ENCODE measurements around the gene CPNE9. TPM values are rescaled to one million over a fixed set of nuclear protein-coding genes. Genes with fewer than 3 reads are reported as not detected.
A peak's percentile ranks its signal among the peaks of the same experiment; 100 is the strongest.

Gene CPNE9
- polyA plus RNA-seq, 4 donors = 0.35 to 0.92 TPM; not detected in 2

GRCh38 chr3:9700536-9700935 is 3.1 kb upstream of the CPNE9 start:
- peaks cover 3 to 13% (median 13%) of the 10 kb centered on the region in 3 donors for H3K4me1 ChIP-seq (ENCODE audit: control insufficient read depth in 3 of 3, insufficient read depth in 2 of 3, low read depth in 1 of 3, low read length in 2 of 3)
- FAIRE-seq = no peak
- 90 to 94% (median 92%) methylated on average over 2 of the region's 2 CpGs for WGBS, 3 donors
- H3K4me3 ChIP-seq (ENCODE audit: low read depth in 1 of 3, low read length in 3 of 3) = no peak overlapping the region
- no peak overlapping the region for H3K27ac ChIP-seq (ENCODE audit: low read depth in 1 of 3, low read length in 2 of 3)
- peaks cover 5 to 54% (median 12%) of the 10 kb centered on the region in 3 donors for H3K36me3 ChIP-seq (ENCODE audit: control insufficient read depth in 3 of 3, insufficient read depth in 2 of 3, low read depth in 1 of 3, low read length in 3 of 3)
- H3K27me3 ChIP-seq (ENCODE audit: control insufficient read depth in 3 of 3, insufficient read depth in 3 of 3, low read length in 3 of 3) = peaks cover 0 to 18% (median 0%) of the 10 kb centered on the region in 3 donors
- H3K9me3 ChIP-seq (ENCODE audit: control insufficient read depth in 2 of 2, insufficient read depth in 1 of 2, low read depth in 1 of 2, low read length in 1 of 2) = no peaks in the 10 kb centered on the region
- no peak for DNase-seq

- 88 to 93% (median 93%) methylated on average over 7 of the region's 7 CpGs for WGBS, 3 donors
- no peak overlapping the region for H3K4me3 ChIP-seq (ENCODE audit: low read depth in 1 of 3, low read length in 3 of 3)
- H3K27me3 ChIP-seq (ENCODE audit: control insufficient read depth in 3 of 3, insufficient read depth in 3 of 3, low read length in 3 of 3) = peaks cover 0 to 19% (median 0%) of the 10 kb centered on the region in 3 donors
- no peaks in the 10 kb centered on the region for H3K9me3 ChIP-seq (ENCODE audit: control insufficient read depth in 2 of 2, insufficient read depth in 1 of 2, low read depth in 1 of 2, low read length in 1 of 2)
- DNase-seq (no peak), FAIRE-seq (no peak)
- no peak overlapping the region for H3K27ac ChIP-seq (ENCODE audit: low read depth in 1 of 3, low read length in 2 of 3)
- peaks cover 3 to 13% (median 13%) of the 10 kb centered on the region in 3 donors for H3K4me1 ChIP-seq (ENCODE audit: control insufficient read depth in 3 of 3, insufficient read depth in 2 of 3, low read depth in 1 of 3, low read length in 2 of 3)
- H3K36me3 ChIP-seq (ENCODE audit: control insufficient read depth in 3 of 3, insufficient read depth in 2 of 3, low read depth in 1 of 3, low read length in 3 of 3) = peaks cover 5 to 50% (median 12%) of the 10 kb centered on the region in 3 donors
Observed at GRCh38 chr3:9701006-9701405, 2.6 kb upstream of the CPNE9 start.

GRCh38 chr3:9701711-9702110 is 1.9 kb upstream of the CPNE9 start:
- peaks cover 5 to 43% (median 12%) of the 10 kb centered on the region in 3 donors for H3K36me3 ChIP-seq (ENCODE audit: control insufficient read depth in 3 of 3, insufficient read depth in 2 of 3, low read depth in 1 of 3, low read length in 3 of 3)
- FAIRE-seq (no peak), DNase-seq (no peak)
- H3K4me1 ChIP-seq (ENCODE audit: control insufficient read depth in 3 of 3, insufficient read depth in 2 of 3, low read depth in 1 of 3, low read length in 2 of 3) = peaks cover 3 to 13% (median 13%) of the 10 kb centered on the region in 3 donors
- H3K4me3 ChIP-seq (ENCODE audit: low read depth in 1 of 3, low read length in 3 of 3) = no peak overlapping the region
- no peaks in the 10 kb centered on the region for H3K9me3 ChIP-seq (ENCODE audit: control insufficient read depth in 2 of 2, insufficient read depth in 1 of 2, low read depth in 1 of 2, low read length in 1 of 2)
- H3K27me3 ChIP-seq (ENCODE audit: control insufficient read depth in 3 of 3, insufficient read depth in 3 of 3, low read length in 3 of 3) = peaks cover 0 to 19% (median 0%) of the 10 kb centered on the region in 3 donors
- H3K27ac ChIP-seq (ENCODE audit: low read depth in 1 of 3, low read length in 2 of 3) = no peak overlapping the region
- WGBS, 3 donors = 94 to 98% (median 94%) methylated on average over 10 of the region's 10 CpGs

GRCh38 chr3:9703240-9703639 is 393 bp upstream of the CPNE9 start:
- H3K36me3 ChIP-seq (ENCODE audit: control insufficient read depth in 3 of 3, insufficient read depth in 2 of 3, low read depth in 1 of 3, low read length in 3 of 3) = peaks cover 5 to 27% (median 7%) of the 10 kb centered on the region in 3 donors
- no peaks in the 10 kb centered on the region for H3K9me3 ChIP-seq (ENCODE audit: control insufficient read depth in 2 of 2, insufficient read depth in 1 of 2, low read depth in 1 of 2, low read length in 1 of 2)
- H3K27me3 ChIP-seq (ENCODE audit: control insufficient read depth in 3 of 3, insufficient read depth in 3 of 3, low read length in 3 of 3) = peaks cover 0 to 19% (median 0%) of the 10 kb centered on the region in 3 donors
- FAIRE-seq (no peak), DNase-seq (no peak)
- H3K4me3 ChIP-seq (ENCODE audit: low read depth in 1 of 3, low read length in 3 of 3) = no peak overlapping the region
- H3K4me1 ChIP-seq (ENCODE audit: control insufficient read depth in 3 of 3, insufficient read depth in 2 of 3, low read depth in 1 of 3, low read length in 2 of 3) = peaks cover 3 to 13% (median 13%) of the 10 kb centered on the region in 3 donors
- WGBS, 3 donors = 82 to 91% (median 89%) methylated on average over 4 of the region's 4 CpGs
- H3K27ac ChIP-seq (ENCODE audit: low read depth in 1 of 3, low read length in 2 of 3) = no peak overlapping the region

GRCh38 chr3:9704347-9705322 is 1.0 kb downstream of the CPNE9 start:
- DNase-seq = peak; percentile 18 to 64
- 2% methylated on average over 61 to 62 of the region's 62 CpGs for WGBS, 3 donors

GRCh38 chr3:9710174-9710739 is 6.6 kb downstream of the CPNE9 start:
- Histone ChIP-seq H3K4me1 (ENCODE audit: control insufficient read depth in 3 of 3, insufficient read depth in 2 of 3, low read depth in 1 of 3, low read length in 2 of 3) (peaks cover 0 to under 1% (median 0%) of the 10 kb centered on the region in 3 donors), H3K4me3 (ENCODE audit: low read depth in 1 of 3, low read length in 3 of 3) (no peak overlapping the region), H3K27me3 (ENCODE audit: control insufficient read depth in 3 of 3, insufficient read depth in 3 of 3, low read length in 3 of 3) (peaks cover 0 to 3% (median 0%) of the 10 kb centered on the region in 3 donors), H3K27ac (ENCODE audit: low read depth in 1 of 3, low read length in 2 of 3) (no peak overlapping the region), H3K9me3 (ENCODE audit: control insufficient read depth in 2 of 2, insufficient read depth in 1 of 2, low read depth in 1 of 2, low read length in 1 of 2) (no peaks in the 10 kb centered on the region), H3K36me3 (ENCODE audit: control insufficient read depth in 3 of 3, insufficient read depth in 2 of 3, low read depth in 1 of 3, low read length in 3 of 3) (no peaks in the 10 kb centered on the region)
- FAIRE-seq = no peak
- 72 to 81% (median 76%) methylated on average over 3 of the region's 3 CpGs for WGBS, 3 donors
- no peak for DNase-seq

More at GRCh38 chr3:9704347-9705322, 1.0 kb downstream of the CPNE9 start:
- no peak for FAIRE-seq
- Histone ChIP-seq H3K4me1 (ENCODE audit: control insufficient read depth in 3 of 3, insufficient read depth in 2 of 3, low read depth in 1 of 3, low read length in 2 of 3) (peaks cover 3 to 13% (median 13%) of the 10 kb centered on the region in 3 donors), H3K27ac (ENCODE audit: low read depth in 1 of 3, low read length in 2 of 3) (no peak overlapping the region), H3K4me3 (ENCODE audit: low read depth in 1 of 3, low read length in 3 of 3) (peak overlapping the region in 2 of 3 donors; percentile 19 to 27), H3K9me3 (ENCODE audit: control insufficient read depth in 2 of 2, insufficient read depth in 1 of 2, low read depth in 1 of 2, low read length in 1 of 2) (no peaks in the 10 kb centered on the region), H3K36me3 (ENCODE audit: control insufficient read depth in 3 of 3, insufficient read depth in 2 of 3, low read depth in 1 of 3, low read length in 3 of 3) (peaks cover 3 to 18% (median 5%) of the 10 kb centered on the region in 3 donors), H3K27me3 (ENCODE audit: control insufficient read depth in 3 of 3, insufficient read depth in 3 of 3, low read length in 3 of 3) (peaks cover 0 to 19% (median 0%) of the 10 kb centered on the region in 3 donors)

- FAIRE-seq = no peak
- no peak overlapping the region for H3K4me3 ChIP-seq (ENCODE audit: low read depth in 1 of 3, low read length in 3 of 3)
Observed at GRCh38 chr3:9712415-9712814, 8.8 kb downstream of the CPNE9 start.

GRCh38 chr3:9713142-9713541 is 9.5 kb downstream of the CPNE9 start:
- Histone ChIP-seq H3K4me1 (ENCODE audit: control insufficient read depth in 3 of 3, insufficient read depth in 2 of 3, low read depth in 1 of 3, low read length in 2 of 3) (peaks cover 0 to 8% (median 0%) of the 10 kb centered on the region in 3 donors), H3K4me3 (ENCODE audit: low read depth in 1 of 3, low read length in 3 of 3) (no peak overlapping the region), H3K27me3 (ENCODE audit: control insufficient read depth in 3 of 3, insufficient read depth in 3 of 3, low read length in 3 of 3) (no peaks in the 10 kb centered on the region), H3K27ac (ENCODE audit: low read depth in 1 of 3, low read length in 2 of 3) (no peak overlapping the region), H3K9me3 (ENCODE audit: control insufficient read depth in 2 of 2, insufficient read depth in 1 of 2, low read depth in 1 of 2, low read length in 1 of 2) (no peaks in the 10 kb centered on the region), H3K36me3 (ENCODE audit: control insufficient read depth in 3 of 3, insufficient read depth in 2 of 3, low read depth in 1 of 3, low read length in 3 of 3) (no peaks in the 10 kb centered on the region)
- no peak for DNase-seq
- FAIRE-seq = no peak
- 82 to 86% (median 84%) methylated on average over 4 of the region's 4 CpGs for WGBS, 3 donors

More at GRCh38 chr3:9712415-9712814, 8.8 kb downstream of the CPNE9 start:
- H3K9me3 ChIP-seq (ENCODE audit: control insufficient read depth in 2 of 2, insufficient read depth in 1 of 2, low read depth in 1 of 2, low read length in 1 of 2) = no peaks in the 10 kb centered on the region
- WGBS, 3 donors = 67 to 94% (median 92%) methylated on average over 2 of the region's 2 CpGs
- no peak for DNase-seq
- H3K4me1 ChIP-seq (ENCODE audit: control insufficient read depth in 3 of 3, insufficient read depth in 2 of 3, low read depth in 1 of 3, low read length in 2 of 3) = peaks cover 0 to 8% (median 0%) of the 10 kb centered on the region in 3 donors
- no peak overlapping the region for H3K27ac ChIP-seq (ENCODE audit: low read depth in 1 of 3, low read length in 2 of 3)
- no peaks in the 10 kb centered on the region for H3K27me3 ChIP-seq (ENCODE audit: control insufficient read depth in 3 of 3, insufficient read depth in 3 of 3, low read length in 3 of 3)
- no peaks in the 10 kb centered on the region for H3K36me3 ChIP-seq (ENCODE audit: control insufficient read depth in 3 of 3, insufficient read depth in 2 of 3, low read depth in 1 of 3, low read length in 3 of 3)
